Lower lobe of right lung (tissue), 2 donors: ENCODE measurements around the gene COL5A1. TPM values are rescaled to one million over a fixed set of nuclear protein-coding genes. Genes with fewer than 3 reads are reported as not detected.

Experiments used
- ATAC-seq, 2 donors: fragments of 200-7000 bp; cut with Tn5 transposase; one replicate each; pipeline ENCODE4 v1.9.1; 2020 to 2022; ENCODE audit warnings: mild to moderate bottlenecking in 2 of 2, moderate library complexity in 2 of 2
- DNase-seq: peaks from one replicate; pipeline ENCODE4 v3.0.0-alpha.2; 2020
- H3K27ac ChIP-seq: fragments of 200-600 bp; one replicate; pipeline ENCODE4 v1.8.0; 2022
- H3K27me3 ChIP-seq: fragments of 200-600 bp; one replicate; pipeline ENCODE4 v1.8.0; 2022; ENCODE audit warnings: low read depth
- H3K36me3 ChIP-seq: fragments of 200-600 bp; one replicate; pipeline ENCODE4 v1.8.0; 2022; ENCODE audit warnings: mild to moderate bottlenecking
- H3K4me1 ChIP-seq: fragments of 200-600 bp; one replicate; pipeline ENCODE4 v1.8.0; 2022
- H3K4me3 ChIP-seq: fragments of 200-600 bp; one replicate; pipeline ENCODE4 v1.8.0; 2022; ENCODE audit warnings: mild to moderate bottlenecking
- H3K9me3 ChIP-seq: fragments of 200-600 bp; one replicate; pipeline ENCODE4 v1.8.0; 2022
- CTCF ChIP-seq: fragments of 200-600 bp; IDR thresholded peaks from one replicate; pipeline ENCODE4 v1.8.0; 2022; ENCODE audit warnings: antibody characterized with exemption, mild to moderate bottlenecking
- intact Hi-C: fragments of 100-400 bp; cut with DNase I; formaldehyde crosslinking; loops from one replicate; pipeline ENCODE4 v1.11.0; 2022
- total RNA-seq: library from RNA; stranded (reverse); fragmentation: NEBNext Ultra II Directional; extraction: Animal tissue kit (Norgen Biotek cat#: 25700); gene quantifications from one replicate; pipeline ENCODE4 v1.2.1, GENCODE V29; 2021
- donor health status: DM: no; HTN: yes; CAD: no; lungs with severe emphysema.

Gene COL5A1
- total RNA-seq, 1 donor from 2014 or later = 29.0 TPM

GRCh38 chr9:134724202-134724911, 82.8 kb downstream of the COL5A1 start:
- TF ChIP-seq CTCF = no peak
- ATAC-seq (no peak), DNase-seq (no peak)
- H3K4me3 ChIP-seq = no peak overlapping the region
- no peaks in the 10 kb centered on the region for H3K9me3 ChIP-seq
- intact Hi-C loops = no loop called here
- H3K27me3 ChIP-seq = no peaks in the 10 kb centered on the region
- no peaks in the 10 kb centered on the region for H3K4me1 ChIP-seq
- no peak overlapping the region for H3K27ac ChIP-seq
- peaks cover 6% of the 10 kb centered on the region for H3K36me3 ChIP-seq

- intact Hi-C loops = no loop called here
- H3K9me3 ChIP-seq = no peaks in the 10 kb centered on the region
- H3K4me3 ChIP-seq = no peak overlapping the region
- H3K27ac ChIP-seq = no peak overlapping the region
- H3K4me1 ChIP-seq = no peaks in the 10 kb centered on the region
- H3K27me3 ChIP-seq = no peaks in the 10 kb centered on the region
- H3K36me3 ChIP-seq = peaks cover 6% of the 10 kb centered on the region
- DNase-seq (no peak), ATAC-seq (no peak)
- TF ChIP-seq CTCF = no peak
Measured at GRCh38 chr9:134724912-134725604, 83.5 kb downstream of the COL5A1 start.

- DNase-seq = no peak
- H3K27ac ChIP-seq = no peak overlapping the region
- no peak overlapping the region for H3K4me3 ChIP-seq
- no peak for TF ChIP-seq CTCF
- no peaks in the 10 kb centered on the region for H3K9me3 ChIP-seq
- peaks cover 6% of the 10 kb centered on the region for H3K36me3 ChIP-seq
- no peaks in the 10 kb centered on the region for H3K27me3 ChIP-seq
- intact Hi-C loops = no loop called here
- no peaks in the 10 kb centered on the region for H3K4me1 ChIP-seq
- no peak for ATAC-seq
Measured at GRCh38 chr9:134725605-134725940, 84.0 kb downstream of the COL5A1 start.

GRCh38 chr9:134726026-134726721, 84.6 kb downstream of the COL5A1 start:
- no peaks in the 10 kb centered on the region for H3K4me1 ChIP-seq
- intact Hi-C loops = no loop called here
- no peak for TF ChIP-seq CTCF
- no peak overlapping the region for H3K4me3 ChIP-seq
- H3K36me3 ChIP-seq = peaks cover 6% of the 10 kb centered on the region
- H3K27ac ChIP-seq = no peak overlapping the region
- no peaks in the 10 kb centered on the region for H3K9me3 ChIP-seq
- H3K27me3 ChIP-seq = no peaks in the 10 kb centered on the region
- DNase-seq = no peak
- no peak for ATAC-seq

GRCh38 chr9:134726722-134727034, 85.1 kb downstream of the COL5A1 start:
- H3K27ac ChIP-seq = no peak overlapping the region
- no peaks in the 10 kb centered on the region for H3K4me1 ChIP-seq
- ATAC-seq = no peak
- intact Hi-C loops = no loop called here
- peaks cover 6% of the 10 kb centered on the region for H3K36me3 ChIP-seq
- H3K4me3 ChIP-seq = no peak overlapping the region
- TF ChIP-seq CTCF = no peak
- no peaks in the 10 kb centered on the region for H3K9me3 ChIP-seq
- DNase-seq = no peak
- no peaks in the 10 kb centered on the region for H3K27me3 ChIP-seq
